HL-60/S4 (cell line): Measurements from ENCODE around the gene REPS1.
"Not testable (repeated sequence)": the region's sequence is repeated elsewhere in the genome, so short reads cannot be mapped to it uniquely, and the experiment has no call there.

Source experiments
- in situ Hi-C: fragments of 300-500 bp; cut with MboI; formaldehyde crosslinking; loops from 2 replicates; pipeline ENCODE4 v1.14.3; 2022; ENCODE audit warnings: low sequenced_read_pairs

Gene REPS1

GRCh38 chr6:138971601-138972000 lies 16.5 kb downstream of the REPS1 start:
- in situ Hi-C loops = no loop called here

DNA sequence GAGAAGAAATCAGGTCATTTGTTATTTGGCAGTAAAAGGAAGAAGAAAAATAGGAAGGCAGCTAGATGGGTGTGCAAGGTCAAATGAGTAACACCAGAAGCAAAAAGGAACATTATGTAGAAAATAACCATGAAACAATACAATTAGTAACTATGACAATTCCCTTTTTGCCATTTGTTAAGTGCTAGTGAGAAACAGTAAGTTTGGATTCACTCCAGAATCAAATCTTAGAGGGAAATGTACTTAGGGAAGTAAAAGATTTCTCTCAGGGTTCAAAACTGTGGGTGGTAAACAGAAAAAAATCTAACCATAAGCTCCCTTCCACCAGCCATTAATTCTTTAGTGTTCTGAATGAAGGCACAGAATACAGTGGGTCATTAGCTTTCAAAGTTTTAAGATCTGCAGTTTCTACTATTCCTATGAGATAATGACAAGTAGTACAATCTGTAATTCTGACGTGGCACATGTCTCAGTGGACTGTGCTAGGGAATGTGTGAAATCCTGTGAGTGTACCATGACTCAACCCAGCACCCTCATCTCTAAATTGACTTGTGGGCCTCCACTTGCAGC lies 17.1 kb downstream of the REPS1 start:
- in situ Hi-C loops = no loop called here

- in situ Hi-C loops = no loop called here
Observed at GRCh38 chr6:138970159-138970558, 17.9 kb downstream of the REPS1 start.

GRCh38 chr6:138966870-138967269 lies 21.2 kb downstream of the REPS1 start:
- in situ Hi-C loops = no loop called here

GRCh38 chr6:138965971-138966370 lies 22.1 kb downstream of the REPS1 start:
- in situ Hi-C loops = no loop called here

DNA sequence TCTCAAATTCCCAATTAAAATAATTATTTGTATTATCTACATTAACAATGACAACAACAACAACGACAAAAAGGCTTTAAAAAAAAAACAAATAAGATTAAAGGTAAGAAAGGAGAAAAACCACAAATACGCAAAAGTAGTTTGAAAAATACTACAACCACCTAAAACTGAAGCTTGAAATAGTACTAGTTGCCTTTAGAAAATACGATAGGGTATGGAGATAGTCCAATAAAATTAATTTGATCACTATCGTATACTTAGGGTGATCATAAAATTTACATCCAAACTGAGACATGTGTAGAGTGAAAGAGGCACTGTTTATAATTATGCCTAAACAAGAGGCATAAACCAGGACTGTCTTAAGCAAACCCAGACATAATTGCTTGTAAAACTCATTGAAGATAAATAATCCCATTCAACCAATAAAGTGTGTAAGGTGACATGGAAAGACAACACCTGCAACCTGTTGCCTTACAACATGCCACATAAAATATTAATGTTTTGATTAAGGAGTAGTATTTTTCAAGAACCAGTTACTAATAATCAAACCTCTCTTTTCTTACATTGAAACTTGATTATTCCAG lies 22.7 kb downstream of the REPS1 start:
- in situ Hi-C loops = no loop called here

DNA sequence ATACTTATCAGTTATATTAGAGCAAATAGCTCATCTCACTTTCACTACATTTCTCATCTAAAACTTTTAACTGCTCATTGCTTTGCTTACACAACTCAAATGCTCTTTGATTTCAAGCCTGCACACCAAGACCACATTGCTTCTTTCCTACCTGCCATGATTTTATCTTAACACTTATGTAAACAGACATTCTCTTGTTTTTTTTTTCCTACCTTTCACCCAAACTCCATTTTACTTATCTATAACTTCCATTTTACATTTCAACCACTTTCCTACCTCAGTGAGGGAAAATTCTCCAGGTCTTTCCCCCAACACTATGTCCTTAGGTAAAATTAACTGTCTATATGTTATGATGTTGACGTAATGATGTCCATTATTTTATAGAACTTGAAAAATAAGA lies 24.0 kb downstream of the REPS1 start:
- in situ Hi-C loops = no loop called here

DNA sequence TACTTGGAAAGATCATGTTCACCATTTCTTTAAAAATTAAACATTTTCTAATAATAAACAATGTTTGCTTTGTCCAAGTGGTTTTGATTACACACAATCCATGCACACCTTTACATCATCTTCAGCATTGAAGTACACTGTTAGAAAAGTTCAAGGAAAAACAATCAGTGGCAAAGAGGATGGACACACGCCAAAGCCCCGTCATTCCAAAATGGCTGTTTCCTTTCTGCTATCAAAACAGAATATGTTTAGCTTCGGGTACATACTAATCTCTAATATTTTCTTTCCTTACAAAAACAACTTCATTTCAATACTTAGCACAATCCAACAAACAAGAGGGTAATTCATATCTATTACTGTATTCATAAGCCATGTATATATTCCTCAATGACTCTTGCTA lies 24.5 kb downstream of the REPS1 start:
- in situ Hi-C loops = no loop called here

- in situ Hi-C loops = no loop called here
Observed at GRCh38 chr6:138963119-138963518, 24.9 kb downstream of the REPS1 start.

DNA sequence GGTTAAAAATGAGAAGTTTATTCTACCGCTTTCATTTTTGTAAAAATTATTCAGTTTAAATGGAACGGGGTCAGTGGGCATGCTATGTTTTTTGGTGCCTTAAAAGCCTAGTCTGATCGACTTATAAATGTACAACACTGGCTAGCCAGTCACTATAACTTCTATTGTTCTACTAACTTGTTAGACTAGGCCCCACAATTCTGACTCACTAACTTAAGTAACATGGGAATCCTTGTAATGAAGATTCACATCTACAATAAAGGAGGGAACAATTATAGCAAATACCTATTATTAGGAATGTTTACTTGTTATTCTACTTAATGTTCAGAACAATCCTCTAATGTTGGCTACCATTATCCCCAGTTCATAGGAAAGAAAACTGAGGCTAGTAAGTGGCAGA lies 28.5 kb downstream of the REPS1 start:
- in situ Hi-C loops = no loop called here

- in situ Hi-C loops = no loop called here
Observed at GRCh38 chr6:138958595-138958994, 29.5 kb downstream of the REPS1 start.

DNA sequence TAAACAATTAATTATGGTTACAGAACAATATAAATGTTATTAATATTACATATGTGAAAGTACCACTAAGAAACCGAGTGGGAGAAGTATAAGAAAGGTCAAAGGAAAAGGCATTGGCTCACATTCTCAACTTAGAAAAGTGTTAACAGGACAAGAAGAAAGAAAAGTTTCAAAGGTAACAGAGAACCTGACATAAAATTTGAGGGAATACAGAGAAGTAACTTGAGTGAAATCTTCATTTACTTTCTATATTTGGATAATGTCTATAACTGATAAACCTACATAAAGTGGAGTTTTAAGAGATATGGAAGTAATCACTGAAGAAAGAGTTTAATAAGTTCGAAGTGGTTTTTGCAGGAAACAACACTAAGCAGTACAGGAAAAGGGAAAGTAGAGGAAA lies 30.1 kb downstream of the REPS1 start:
- in situ Hi-C loops = no loop called here

GRCh38 chr6:138957484-138957883 lies 30.6 kb downstream of the REPS1 start:
- in situ Hi-C loops = no loop called here

DNA sequence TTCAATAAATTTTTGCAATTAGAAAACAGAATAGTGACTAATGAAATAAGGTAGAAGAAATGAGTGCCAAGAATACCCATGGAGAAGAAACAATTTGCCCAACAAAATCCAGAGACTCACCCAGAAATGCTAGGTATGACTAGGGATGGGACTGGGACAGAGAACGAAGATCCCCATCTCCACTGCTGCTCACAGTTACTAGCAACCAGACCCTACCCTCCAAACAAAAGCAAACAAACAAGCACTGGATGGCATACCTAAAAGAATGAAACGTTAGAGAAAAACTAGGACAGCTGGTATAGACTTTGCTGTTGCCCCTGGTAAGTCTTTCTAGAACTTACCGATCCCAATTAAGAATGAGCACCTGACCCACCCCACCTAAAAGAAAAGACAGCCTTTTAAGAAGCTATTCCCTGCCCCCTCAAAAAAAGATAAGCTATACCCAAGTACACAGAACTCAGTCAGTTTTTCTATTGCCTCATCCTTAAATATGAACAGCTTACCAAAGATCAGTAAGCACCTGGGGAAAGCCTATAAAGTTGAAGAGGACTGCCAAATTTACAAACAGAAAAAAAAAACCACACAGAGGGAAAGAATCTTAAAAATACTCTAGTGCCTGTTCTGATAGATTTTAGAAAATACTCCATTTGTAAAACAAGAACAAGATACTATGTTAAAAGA lies 31.7 kb downstream of the REPS1 start:
- in situ Hi-C loops = no loop called here

- in situ Hi-C loops = no loop called here
Observed at GRCh38 chr6:138955262-138955661, 32.8 kb downstream of the REPS1 start.

DNA sequence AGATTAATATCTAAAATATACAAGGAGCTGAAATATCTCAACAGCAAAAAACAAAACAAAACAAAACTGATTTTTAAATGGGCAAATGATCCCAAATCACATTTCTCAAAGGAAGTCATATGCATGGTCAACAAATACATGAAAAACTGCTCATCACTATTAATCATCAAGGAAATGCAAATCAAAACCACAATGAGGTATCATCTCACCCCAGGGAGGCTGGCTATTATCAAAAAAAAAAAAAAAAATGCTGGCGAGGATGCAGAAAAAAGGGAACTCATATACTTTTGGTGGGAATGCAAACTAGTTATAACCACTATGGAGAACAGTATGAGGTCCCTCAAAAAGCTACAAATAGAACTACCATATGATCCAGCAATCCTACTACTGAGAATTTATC lies 34.6 kb downstream of the REPS1 start:
- in situ Hi-C loops = no loop called here

DNA sequence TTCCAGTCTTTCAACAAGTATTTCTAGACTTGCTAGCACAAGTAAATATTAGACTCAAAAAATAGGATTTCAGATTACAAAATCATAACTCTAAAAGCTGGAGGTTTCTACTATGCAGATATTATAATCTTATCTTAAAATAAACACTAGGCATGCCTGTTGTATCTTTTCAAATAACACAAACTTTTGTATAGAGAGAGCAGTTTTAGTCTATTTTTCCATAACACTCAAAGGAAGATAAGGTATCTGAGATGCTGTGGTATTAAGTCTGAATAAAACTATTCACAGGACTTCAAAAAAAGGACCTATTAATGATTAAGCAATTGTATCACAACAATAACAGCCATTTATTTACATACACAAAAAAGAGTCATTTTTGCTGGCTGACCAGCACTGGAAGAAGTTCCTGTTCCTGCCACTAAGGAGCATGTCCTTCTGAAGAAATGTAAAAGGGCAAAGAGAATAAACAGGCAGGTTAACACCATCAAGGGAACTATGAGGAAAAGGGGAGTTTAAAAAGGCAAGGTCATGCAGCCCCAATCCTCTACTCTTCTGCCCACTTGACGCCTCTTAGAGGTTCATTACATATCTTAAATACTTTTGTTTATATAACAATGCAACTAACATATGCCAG lies 39.4 kb downstream of the REPS1 start:
- in situ Hi-C loops = no loop called here

DNA sequence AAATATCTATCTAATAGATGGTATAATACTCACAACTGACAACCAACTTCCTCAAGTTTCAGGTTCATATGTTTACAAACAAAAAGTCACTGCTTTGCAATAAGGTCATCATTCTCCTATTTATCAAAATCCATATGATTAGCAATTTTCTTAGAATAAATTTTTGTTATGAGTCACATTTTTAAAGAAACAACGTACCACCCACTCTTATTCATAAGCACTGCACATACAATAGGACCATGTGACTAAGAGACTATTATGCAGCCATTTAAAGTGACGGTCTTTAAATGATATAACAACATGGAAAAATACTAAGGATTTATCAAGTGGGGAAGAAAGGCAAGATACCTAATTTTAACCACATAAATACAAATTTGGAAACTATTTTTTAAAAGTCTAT lies 40.0 kb downstream of the REPS1 start:
- in situ Hi-C loops = no loop called here

GRCh38 chr6:138945354-138945753 lies 42.7 kb downstream of the REPS1 start:
- in situ Hi-C loops = no loop called here

DNA sequence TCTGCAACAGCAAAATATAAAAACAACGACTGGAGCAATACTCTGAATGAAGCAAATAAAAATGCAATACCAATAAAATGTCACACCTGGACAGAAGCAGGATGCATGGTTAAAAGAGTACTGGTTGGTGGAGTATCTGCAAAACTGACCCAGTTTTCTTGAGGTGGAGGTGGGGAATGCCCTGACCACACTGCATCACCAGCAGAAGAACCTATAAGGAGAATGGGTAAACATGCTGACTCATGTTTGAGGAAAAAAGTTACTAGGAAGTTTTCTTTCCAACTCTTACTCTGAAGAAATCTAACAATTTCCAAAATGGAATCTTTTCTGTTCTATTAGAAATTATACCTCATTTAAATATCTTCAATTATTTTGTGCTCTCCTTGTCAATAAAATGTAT lies 43.6 kb downstream of the REPS1 start:
- in situ Hi-C loops = no loop called here

- in situ Hi-C loops = no loop called here
Observed at GRCh38 chr6:138943089-138943625, 44.9 kb downstream of the REPS1 start.

DNA sequence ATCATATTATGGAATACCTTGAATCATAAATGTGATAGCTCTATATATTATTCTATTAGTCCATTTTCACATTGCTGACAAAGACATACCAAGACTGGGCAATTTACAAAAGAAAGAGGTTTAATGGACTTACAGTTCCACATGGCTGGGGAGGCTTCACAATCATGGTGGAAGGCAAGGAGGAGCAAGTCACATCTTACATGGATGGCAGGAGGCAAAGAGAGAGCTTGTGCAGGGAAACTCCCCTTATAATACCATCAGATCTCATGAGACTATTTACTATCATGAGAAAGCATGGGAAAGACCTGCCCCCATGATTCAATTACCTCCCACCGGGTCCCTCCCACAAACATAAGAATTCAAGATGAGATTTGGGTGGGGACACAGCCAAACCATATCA lies 51.2 kb downstream of the REPS1 start:
- in situ Hi-C loops = not testable (repeated sequence)
